HG02973 (cell line): Measurements from ENCODE around the gene SIX3.
A peak's percentile ranks its signal among the peaks of the same experiment; 100 is the strongest.

Experiments
- ATAC-seq: cut with Tn5 transposase; IDR thresholded peaks from one replicate; pipeline ENCODE4 v1.9.1; 2021; ENCODE audit warnings: moderate library complexity; ENCODE audit not compliant: unreplicated experiment

The SIX3 gene

DNA sequence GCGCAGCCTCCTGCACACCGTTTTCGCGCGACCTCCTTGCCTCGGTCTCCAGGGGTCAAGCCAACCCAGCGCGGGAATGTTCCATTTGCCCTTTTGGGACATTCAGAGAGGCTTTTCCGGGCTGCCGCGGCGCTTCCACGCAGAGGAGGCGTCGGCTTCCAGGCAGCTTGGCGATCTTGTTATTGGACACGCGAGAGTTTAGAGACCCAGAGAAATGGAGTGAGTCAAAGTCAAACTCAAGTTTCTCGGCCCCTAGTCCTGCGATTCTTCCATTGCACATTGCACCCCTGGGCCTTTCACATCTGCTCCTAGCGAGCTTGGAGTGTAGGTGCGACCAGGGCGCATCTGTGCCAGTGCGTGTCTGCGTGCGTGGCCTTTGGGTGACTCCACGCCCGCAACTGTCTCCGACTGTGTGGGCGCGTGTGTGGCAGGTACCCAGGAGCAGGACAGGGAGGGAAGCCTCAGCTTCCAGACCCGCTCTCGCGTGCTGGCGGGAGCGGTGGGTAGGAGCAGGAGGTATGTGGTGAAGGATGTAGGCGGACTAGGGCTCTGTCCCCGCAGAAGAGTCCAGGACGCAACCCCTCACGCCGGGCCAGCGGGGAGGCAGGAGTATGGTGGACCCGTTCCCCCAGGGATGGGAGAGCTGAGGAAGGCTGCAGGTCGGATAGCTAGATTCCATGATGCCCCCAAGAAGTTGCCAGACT lies 13.5 kb downstream of the SIX3 start:
- ATAC-seq = no peak

DNA sequence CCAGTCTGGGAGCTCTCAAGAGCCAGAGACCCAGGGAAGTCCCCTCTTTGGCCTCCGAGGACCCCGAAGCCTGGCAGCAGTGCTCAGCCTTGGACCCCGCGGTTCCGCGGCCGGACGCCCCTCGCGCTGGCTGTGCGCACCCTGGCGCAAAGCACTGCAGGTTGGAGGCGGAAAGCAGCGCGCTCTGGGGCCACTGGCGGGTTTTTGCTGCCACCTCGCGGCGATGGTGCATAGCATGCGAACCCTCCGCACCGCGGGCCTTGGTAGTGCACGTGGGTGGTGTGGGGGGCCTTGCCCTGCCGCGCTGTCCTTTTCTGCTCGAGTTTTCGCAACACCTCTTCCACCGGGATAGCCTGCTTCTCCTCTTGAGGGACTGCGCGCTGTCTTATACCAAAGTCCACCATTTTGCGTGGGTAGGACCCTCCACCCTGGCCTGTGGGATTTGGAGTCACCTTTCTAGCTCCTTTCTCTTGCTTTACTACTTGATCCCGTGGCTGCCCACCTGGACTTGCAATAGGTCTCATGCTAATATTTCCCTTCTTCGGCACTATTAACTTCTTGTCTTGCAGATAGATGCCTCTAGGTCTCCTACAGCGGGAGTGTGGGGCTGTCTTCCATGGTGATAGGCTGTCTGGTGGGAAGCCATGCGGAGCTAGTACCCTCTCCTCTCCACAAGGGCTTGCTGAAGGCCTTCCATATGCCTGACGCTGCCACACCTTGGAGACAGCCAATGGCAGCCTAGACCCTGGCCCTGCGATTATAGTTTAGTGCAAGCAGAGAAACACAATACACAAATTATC lies 14.3 kb downstream of the SIX3 start:
- ATAC-seq = peak; percentile 55

DNA sequence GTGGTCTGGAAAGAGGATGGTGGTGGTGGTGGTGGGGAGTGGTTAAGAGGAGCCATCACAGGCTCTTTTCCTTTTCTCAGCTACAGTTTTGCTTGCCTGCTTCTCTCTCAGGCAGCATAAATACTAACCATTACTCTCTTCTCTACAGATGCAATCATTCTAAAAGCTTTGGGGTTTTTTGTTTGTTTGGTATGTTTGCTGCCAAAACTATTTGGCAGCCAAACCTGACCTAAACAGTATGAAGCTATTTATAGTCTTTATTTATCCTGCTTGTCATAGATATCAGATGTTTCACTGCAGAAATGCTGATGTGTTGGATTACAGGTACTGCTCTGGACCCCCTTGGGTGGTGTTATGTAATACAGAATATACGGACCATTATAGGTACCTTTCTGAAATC lies 15.3 kb downstream of the SIX3 start:
- no peak for ATAC-seq

DNA sequence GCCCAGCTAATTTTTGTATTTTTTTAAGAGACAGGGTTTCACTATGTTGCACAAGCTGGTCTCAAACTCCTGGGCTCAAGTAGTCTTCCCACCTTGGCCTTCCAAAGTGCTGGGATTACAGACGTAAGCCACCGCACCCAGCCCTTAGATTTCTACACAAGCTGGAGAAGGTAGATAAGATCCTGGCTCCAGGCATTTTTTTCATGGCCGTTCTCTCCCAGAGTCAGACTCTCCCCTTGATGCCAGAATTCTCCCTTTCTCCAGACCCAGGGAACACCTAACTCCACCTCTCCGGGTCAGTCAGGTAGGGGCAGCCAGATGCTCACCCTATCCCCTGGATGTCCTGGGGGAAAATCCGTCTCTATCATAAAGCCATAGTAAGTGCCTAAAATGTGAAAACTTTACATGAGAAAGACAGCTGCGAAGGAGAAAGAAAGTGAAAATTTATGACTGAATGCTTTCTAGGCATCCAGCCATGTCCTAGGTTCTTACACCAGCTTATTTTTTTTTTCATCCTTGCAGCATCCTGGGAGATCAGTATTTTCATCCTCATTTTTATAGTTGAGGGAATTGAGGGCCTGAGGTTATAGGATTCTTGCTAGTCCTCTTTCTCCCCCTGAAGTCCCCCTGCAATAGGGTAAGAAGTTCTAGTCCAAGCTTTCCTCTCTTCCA lies 16.3 kb downstream of the SIX3 start:
- no peak for ATAC-seq

DNA sequence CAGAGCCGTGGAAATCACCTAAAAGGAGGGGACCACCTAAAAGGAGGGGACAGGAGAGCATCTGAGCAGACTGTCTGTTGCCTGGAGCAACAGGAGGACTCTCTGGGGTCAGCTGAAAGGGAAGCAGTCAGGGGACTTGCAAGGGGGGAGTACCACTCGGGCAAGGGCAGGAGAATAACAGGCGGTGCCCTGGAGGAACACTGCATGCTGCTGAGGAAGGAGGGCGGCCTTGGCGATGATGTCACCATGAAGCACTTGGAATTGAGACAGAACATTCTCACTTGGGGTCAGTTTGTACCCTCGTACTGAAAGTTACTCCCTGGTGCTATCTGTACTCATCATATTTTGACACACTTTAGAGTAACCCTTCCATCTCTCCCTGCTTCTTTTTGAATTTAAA lies 18.4 kb downstream of the SIX3 start:
- no peak for ATAC-seq

DNA sequence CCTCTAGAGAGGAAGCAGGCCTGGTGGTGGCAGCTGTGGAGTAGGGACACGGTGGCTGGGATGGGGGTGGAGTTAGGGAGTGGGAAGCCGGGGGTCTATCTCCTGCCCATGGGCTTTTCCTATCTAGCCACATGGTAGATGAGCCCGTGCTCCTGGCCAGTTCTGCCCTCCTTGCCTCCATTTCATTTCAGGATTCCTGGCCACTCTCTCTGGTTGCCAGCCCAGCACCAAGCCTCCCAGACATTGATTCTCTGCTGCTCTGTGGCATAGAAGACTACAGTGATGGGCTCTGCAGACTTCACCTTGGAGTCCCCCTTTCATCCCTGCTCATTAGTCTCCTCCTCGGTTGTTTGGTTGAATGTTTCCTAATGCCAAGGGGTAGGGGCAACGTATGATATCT lies 19.4 kb downstream of the SIX3 start:
- ATAC-seq = no peak

DNA sequence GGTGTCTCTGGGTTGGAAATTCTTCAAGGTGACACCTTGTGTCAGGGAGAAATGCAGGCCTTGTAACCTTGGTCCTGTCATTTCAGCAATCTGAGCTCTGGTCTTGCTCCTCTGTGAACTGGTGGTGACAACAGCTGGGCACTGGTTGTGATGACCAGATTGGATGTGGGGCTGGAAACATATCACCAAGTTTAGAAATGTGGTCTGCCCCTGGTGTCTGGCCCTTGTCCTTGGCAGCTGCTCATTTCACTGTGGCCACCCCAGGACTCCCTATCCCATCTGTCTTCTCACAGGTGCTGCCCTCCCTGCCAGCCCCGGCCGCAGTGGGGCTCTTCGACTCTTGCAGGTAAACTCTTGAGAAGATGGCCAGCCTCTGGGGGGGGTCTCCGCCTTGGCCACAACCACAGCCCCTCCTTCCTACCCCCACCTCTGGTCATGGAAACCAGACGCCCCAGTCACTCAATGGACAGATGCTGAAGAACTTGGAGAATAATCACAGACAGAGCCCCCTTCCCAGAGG lies 20.7 kb downstream of the SIX3 start:
- no peak for ATAC-seq

DNA sequence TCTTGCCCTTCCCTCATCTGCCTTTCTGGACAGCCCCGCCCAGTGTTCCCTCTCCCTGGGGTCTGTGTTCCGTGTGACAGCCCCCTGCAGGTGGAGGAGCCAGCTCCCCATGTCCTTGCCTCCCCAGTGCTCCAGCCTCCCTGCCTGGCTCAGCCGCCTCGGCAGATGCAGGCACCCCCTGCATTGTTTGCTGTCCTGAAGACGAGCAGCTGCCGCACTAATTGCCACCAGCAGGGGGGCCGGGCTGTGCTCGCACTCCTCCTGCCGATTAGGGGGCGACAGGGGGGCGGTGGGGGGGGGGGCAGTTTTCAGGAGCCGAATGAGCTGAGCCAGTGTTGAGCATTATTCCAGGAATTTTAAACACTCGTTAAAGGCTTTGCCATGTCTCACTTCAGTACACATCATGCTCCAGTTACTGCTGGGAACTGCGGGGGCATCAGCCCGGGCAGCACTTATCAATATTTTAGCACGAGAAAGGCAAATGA lies 23.3 kb downstream of the SIX3 start:
- ATAC-seq = no peak

DNA sequence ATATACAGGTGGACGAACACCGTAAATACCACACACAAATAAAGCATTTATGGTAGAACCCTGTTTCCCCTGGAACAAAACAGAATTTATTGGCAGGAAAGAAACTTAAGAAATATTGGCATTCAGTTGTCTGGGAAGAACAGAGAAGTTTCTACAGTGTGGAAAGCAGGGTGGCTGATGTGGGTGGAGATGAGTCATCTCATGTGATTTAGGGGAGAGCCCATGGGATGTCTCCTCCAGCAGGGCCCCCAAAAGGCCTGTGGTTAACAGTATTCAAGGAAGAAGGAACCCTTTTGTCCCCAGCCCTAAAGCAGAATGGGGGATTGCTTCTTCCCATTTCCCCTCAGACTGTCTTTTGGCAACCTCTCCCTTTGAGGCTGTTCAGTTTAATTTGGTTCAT lies 24.2 kb downstream of the SIX3 start:
- ATAC-seq = no peak

DNA sequence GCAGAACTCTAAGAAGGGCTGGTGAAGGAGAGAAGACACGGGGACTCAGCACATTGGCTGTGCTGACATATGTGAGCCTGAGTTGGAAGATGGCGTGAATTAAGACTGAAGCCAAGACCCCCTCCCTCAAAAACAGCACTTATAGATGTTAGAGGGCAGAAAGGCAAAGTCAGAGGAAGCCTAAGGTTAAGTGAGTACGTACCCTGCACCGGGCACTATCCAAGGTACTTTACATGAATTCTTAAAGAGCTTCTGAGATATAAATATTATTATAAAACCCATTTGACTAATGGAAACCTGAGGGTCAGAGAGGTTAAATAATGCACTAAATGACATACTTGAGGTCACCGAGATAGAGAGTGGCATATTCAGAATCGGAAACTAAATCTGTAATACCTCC lies 25.6 kb downstream of the SIX3 start:
- ATAC-seq = no peak

DNA sequence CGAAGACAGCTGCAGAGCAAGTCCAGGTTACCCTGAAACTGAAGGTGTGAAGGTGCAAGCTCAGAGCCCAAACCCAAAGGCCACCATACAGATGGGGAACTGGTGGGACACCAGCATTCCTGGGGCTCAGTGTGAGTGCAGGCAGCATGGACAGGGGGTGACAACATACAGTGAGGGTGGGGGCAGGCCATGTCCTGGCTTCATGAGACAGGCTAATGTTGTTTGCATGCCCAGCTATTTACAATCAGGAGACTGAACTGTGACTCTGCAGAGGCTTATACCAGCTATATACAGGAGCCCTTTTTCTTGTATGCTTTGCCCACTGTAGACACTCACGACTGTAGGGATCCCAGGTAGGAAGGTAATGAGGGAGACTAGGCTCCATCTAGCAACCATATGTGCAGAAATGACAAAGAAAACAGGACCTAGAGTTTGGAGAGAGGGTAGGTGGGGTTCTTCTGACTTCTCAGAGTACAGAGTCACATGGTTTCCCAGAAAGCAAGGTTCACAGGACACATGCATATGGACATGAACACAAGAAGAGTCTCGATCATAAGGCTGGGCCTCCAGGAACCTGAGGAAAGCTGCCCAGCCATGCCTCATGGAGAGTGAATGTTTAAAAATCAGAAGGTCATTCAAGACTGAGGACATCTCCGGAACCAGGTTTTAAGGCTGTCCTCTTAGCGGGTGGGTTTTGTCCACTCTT lies 26.4 kb downstream of the SIX3 start:
- ATAC-seq = no peak

DNA sequence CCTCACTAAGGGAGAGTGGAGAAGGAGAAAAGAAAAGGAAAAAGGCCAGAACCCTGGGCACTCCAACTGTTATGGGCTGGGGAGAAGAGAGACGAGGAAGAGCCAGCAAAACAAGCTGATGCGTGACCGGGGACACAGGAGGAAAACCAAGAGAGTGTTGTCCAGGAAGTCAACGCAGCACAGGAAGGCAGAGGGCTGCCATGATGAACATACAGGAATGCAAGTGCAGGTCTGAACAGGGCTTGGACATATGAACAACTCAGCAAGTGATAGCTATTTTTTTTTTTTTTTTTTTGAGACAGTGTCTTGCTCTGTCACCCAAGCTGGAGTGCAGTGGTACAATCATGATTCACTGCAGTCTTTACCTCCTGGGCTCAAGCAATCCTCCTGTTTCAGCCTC lies 28.4 kb downstream of the SIX3 start:
- ATAC-seq = no peak

DNA sequence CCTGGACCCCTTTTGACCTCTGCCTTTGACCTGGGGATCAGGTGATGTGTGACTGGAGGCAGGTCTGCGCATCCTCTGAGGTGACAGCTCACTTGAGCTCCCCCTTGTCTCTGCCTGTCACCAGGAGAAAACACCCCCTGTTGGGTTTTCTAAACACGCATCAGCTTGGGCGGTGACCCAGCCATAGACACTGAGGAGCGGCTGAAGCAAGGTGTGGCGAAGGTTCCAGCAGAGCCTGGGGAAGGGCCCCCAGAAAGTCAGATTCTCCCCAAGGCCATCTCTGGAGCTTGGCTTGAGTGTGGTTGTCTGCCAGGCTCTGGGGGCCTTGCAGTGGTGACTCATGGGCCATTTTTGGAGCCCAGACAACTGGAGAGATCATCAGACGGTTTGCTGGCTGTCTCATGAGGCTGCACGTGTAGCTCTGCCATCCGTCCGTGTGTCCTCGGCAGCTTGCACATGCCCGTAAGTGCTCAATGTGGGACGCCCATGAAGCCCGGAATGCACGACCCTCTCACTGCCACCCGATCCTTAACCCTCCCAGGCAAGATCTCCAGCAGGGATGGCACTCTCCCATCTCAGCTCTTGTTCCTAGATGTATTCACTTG lies 29.4 kb downstream of the SIX3 start:
- no peak for ATAC-seq

DNA sequence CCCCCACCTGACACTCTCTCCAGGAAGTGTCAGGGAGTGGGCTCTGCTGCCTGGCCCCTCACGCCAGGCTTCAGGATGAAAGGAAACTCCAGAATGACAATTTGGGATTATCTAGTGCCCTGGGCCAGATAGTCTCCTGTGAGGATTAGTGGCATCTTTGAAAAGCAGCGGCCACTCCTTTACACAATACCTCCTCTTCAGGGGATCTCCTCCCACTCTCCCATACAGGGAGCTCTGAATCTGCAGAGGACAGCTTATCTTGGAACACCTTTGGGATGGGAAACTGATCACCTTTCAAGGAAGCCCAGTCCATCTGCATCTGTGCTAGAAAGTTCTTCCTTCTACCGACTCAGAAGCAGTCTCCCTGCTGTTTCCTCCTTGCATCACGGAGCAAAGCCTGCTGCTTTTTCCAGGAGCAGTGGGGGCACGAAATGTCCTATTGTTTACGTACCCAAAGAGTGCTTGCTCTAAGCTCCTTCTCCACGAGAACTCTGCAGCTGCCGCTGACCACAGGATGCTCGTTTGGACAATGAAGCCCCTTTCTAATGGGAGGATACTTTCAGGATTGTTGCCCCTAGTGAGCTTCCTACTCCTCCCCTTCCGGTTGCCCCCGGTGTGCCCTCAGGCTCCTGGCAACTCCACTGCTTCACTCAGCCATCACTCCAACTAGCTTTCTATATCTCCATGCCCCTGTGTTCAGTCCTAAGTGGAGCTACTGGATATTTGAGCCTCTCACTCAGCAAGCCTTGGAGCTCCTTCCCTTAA lies 31.5 kb downstream of the SIX3 start:
- ATAC-seq = no peak

DNA sequence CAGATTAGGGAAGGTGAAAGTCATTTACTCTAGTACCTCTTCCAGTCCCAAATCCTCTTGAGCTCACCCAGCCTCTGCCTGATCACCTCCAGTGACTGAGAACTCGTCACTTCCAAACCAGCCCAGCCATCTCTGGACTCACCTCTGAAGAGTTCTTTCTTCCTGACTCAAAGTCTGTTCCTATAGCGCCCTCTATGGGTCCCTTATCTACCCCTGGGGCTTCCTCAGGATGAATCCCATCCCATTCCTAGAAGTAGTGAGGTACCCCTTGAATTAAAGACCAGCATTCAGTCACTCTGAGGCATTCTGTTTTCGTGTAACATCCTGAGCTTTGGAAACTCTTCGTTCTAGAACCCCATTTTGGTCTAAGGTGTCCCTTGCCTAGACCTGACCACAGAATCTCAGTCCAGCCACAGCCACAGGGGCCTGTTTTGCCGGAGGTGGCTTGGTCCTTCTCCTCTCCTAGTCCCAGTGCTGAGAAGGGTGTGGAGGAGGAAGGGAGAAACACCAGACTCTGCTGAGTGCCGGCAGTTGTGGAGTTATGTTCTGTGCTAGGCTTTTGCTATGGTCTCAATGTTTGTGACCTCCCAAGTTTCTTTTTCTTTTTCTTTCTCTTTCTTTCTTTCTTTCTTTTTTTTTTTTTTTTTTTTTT lies 32.7 kb downstream of the SIX3 start:
- no peak for ATAC-seq

DNA sequence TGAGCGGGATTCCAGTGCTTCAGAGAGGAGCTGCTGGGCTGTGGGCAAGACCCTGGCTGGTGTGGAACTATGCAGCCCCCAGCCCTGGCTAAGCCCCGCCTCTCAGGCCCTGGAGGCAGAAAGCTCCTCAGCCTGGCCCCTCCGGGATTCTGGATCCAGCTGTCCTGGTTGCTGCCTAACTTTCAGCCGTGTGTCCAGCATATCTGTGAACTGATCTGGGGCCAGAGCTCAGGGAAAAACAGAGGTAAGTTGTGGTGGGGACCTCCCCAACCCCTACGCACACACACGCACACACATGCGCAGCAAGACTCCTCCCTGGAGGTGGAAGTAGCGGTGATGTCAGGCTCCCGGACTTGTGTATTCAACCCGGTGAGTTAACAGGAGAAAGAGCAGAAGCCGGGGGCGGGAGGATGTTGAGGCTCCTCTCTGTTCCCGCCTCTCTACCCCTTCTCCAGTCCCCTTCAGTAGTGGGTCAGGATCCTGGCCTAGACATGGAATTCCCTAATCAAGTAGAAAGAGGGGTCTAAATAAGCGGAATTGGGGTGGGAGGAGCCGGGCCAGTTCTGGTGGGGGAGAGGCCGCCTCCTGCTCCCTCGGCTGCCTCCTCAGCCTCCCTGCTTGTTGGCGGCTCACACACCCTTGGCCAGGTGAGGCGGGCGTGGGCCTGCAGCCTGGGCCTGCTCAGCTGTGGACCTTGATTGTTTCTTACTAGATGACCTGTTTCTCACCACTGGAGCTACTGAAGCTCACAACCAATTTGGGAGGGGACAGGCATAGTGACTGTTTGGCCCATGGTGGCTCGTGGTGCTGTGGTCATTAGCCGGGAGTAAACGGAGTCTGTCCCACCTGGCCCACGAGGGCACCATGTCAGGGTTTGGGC lies 34.3 kb downstream of the SIX3 start:
- no peak for ATAC-seq

DNA sequence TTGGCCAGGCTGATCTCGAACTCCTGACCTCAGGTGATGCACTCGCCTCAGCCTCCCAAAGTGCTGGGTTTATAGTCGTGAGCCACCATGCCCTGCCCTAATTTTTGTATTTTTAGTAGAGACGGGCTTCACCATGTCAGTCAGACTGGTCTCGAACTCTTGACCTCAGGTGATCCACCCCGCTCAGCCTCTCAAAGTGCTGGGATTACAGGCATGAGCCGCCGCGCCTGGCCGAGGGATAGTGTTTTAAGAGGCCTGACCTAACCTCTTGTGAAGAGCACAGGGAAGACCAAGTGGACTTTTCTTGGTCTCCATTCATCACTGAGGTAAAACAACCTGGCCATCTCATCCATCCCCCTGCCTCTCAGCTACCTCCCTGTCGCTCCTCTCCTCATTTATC lies 38.1 kb downstream of the SIX3 start:
- no peak for ATAC-seq
